ENCODE data around the gene OSBPL3. TPM values are rescaled to one million over a fixed set of nuclear protein-coding genes. Genes with fewer than 3 reads are reported as not detected.

The OSBPL3 gene
- total RNA-seq, 4 donors from 2014 or later = 8.9 to 22.6 (median 13.7) TPM

DNA sequence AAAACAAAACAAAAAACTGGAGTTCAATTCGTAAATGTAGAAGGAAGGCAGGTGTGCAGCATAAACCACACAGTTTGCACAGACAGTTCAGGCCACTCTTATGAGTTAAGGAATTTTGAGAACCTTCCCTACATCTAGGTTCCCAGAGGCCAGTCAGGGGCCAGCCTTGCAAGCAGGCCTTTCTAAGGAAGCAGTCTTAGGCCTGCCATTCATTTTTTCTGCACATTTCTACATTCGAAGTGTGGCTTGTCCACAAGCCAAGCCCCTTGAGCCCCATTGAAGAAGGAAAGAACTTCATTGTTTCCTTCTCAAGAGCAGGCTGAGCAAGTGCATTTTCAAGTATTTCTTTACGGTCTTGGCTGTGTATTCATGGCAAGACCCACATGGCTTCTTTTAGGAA lies 11.4 kb upstream of the OSBPL3 start:
- Histone ChIP-seq H3K9me3 (no peaks in the 10 kb centered on the region), H3K36me3 (no peaks in the 10 kb centered on the region), H3K27me3 (peaks cover 0 to 10% (median 0%) of the 10 kb centered on the region in 4 donors), H3K4me3 (no peak overlapping the region), H3K4me1 (no peaks in the 10 kb centered on the region), H3K27ac (no peak overlapping the region)
- no peak for TF ChIP-seq POLR2A (IDR thresholded peaks at IDR 0.05)
- TF ChIP-seq, protein P1, sequence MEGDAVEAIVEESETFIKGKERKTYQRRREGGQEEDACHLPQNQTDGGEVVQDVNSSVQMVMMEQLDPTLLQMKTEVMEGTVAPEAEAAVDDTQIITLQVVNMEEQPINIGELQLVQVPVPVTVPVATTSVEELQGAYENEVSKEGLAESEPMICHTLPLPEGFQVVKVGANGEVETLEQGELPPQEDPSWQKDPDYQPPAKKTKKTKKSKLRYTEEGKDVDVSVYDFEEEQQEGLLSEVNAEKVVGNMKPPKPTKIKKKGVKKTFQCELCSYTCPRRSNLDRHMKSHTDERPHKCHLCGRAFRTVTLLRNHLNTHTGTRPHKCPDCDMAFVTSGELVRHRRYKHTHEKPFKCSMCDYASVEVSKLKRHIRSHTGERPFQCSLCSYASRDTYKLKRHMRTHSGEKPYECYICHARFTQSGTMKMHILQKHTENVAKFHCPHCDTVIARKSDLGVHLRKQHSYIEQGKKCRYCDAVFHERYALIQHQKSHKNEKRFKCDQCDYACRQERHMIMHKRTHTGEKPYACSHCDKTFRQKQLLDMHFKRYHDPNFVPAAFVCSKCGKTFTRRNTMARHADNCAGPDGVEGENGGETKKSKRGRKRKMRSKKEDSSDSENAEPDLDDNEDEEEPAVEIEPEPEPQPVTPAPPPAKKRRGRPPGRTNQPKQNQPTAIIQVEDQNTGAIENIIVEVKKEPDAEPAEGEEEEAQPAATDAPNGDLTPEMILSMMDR (IDR thresholded peaks at IDR 0.05) = no peak
- WGBS, 2 donors = 77 to 86% methylated on average over 3 of the region's 3 CpGs
- no peak for DNase-seq
- intact Hi-C loops (cut with DNase I) = no loop called here

DNA sequence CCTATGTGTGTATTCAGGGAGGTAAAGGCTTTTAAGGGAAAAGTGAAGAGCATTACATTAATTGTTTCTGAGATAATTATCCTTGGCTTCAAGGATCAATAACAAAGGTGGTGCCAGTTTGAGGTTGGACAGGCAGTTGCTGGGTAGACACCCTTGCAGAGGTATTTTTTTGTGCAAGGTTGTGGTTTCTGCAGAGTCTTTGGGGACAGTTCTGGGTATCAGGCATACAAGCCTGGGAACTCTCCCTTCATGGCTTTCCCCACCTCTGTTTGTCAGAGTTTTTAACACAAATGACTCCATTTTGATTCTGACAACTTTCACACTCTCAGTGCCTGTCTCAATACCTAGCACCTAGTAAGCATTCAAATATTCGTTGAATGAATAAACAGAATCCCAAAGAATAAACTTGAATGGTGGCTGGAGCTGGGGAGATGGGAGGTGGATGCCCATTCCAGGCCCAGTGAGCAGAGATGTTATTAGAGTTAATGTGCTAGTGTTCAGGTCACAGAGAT lies 7.4 kb upstream of the OSBPL3 start:
- 67 to 100% methylated on average over 1 of the region's 1 CpG for WGBS, 2 donors
- Histone ChIP-seq H3K27ac (no peak overlapping the region), H3K4me1 (peaks cover 0 to 3% (median 0%) of the 10 kb centered on the region in 3 donors), H3K4me3 (no peak overlapping the region), H3K36me3 (no peaks in the 10 kb centered on the region), H3K9me3 (no peaks in the 10 kb centered on the region), H3K27me3 (peaks cover 0 to 10% (median 0%) of the 10 kb centered on the region in 4 donors)
- no peak for TF ChIP-seq POLR2A (IDR thresholded peaks at IDR 0.05)
- TF ChIP-seq, protein P1 (IDR thresholded peaks at IDR 0.05) = no peak
- intact Hi-C loops (cut with DNase I) = no loop called here
- no peak for DNase-seq

DNA sequence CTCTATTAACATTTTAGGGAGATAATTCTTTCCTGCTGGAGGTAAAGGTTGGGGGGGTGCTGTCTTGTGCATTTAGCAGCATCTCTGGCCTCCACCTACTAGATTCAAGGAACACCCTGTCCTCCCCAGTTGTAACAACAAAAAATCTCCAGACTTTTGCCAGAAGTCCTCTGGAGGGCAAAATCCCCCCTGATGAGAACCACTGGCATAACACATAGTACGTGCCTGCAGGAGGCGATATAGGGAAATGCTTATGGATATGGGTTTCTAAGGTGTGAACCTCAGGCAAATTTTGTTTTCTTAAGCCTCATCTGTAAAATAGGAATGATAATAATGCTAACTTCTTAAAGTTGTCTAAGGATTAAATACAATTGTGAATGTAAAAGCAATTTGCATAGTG lies 2.9 kb upstream of the OSBPL3 start:
- Histone ChIP-seq H3K27me3 (peaks cover 0 to 5% (median 0%) of the 10 kb centered on the region in 4 donors), H3K4me3 (no peak overlapping the region), H3K27ac (no peak overlapping the region), H3K36me3 (no peaks in the 10 kb centered on the region), H3K9me3 (no peaks in the 10 kb centered on the region), H3K4me1 (peaks cover 6 to 44% (median 12%) of the 10 kb centered on the region in 3 donors)
- intact Hi-C loops (cut with DNase I) = no loop called here
- TF ChIP-seq, protein P1 (IDR thresholded peaks at IDR 0.05) = peak in 1 of 6 experiments; percentile 24
- no peak for TF ChIP-seq POLR2A (IDR thresholded peaks at IDR 0.05)
- DNase-seq = no peak
- 93 to 100% methylated on average over 2 of the region's 2 CpGs for WGBS, 2 donors

DNA sequence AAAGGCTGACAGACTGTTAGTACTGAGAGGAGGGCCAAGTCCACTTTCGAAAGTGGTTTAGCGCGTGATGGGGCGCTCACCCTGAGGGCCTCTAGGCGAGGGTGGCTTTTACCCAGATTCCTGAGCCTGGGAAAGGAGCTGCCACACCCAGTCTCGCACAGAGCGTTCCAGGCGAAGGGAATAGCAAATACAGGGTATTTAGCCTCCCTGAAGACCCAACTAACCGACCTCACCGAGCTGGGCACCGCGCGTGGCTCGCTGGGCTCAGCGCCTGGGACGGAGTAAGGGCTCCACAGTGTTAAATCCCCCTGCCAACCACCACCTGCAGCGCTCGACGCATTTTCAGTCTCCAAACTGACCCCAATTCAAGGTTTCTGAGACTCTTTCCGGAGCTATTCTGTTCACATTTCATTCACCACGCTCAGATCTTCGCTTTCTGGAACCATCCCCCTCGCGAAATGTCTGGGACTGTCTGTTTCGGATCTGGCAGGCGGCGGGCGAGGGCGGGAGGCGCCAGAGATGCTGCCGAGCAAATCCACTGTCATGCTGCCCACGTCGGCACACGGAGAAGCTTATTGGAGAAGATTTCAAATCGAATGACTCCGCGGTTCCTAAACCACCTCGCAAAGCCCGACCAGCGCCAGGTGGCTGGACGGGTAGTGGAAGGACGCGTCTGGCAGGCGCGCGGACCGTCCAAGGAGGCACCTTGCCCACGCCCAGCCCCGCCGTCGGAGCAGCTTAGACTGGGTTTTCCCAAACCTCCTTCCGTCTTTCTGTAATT lies 1.4 kb upstream of the OSBPL3 start:
- Histone ChIP-seq H3K27ac (peak overlapping the region; percentile 92 to 93 (median 92)), H3K4me3 (peak overlapping the region; percentile 73 to 86 (median 84)), H3K9me3 (no peaks in the 10 kb centered on the region), H3K36me3 (no peaks in the 10 kb centered on the region), H3K27me3 (no peaks in the 10 kb centered on the region), H3K4me1 (peaks cover 6 to 46% (median 12%) of the 10 kb centered on the region in 3 donors)
- TF ChIP-seq, protein P1 (IDR thresholded peaks at IDR 0.05) = no peak
- no peak for TF ChIP-seq POLR2A (IDR thresholded peaks at IDR 0.05)
- intact Hi-C loops (cut with DNase I) = no loop called here
- WGBS, 2 donors = 1 to 2% methylated on average over 34 to 49 of the region's 52 CpGs
- DNase-seq = no peak

DNA sequence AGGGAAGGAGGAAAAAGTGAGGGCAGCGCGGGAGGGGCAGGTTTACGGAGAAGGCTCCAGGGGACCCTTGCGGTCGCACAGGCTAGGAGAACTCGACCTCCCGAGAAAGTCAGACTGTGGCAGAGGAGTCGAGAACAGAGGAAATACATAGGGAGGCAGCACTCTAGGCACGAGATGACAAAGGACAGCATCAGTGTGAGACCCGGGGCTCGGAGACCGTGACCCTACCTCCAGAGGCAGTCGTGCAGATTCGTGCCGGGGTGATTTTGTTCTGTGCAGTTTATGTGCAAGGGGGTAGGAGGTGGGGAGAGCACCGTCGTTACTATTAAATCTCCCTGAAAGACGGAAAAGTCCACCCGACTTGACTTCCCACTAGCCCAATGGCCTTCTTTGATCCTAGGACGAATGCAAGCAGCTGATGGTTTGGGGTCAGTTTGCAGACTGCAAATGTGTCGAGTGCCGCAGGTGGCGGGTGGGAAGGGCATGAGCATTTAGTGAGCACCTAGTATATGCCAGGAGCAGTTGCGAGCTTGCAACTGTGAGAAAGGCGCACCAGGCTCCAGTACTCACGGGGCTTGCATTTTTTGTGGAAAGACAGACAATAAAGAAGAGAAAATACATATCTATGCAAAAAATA lies 674 bp upstream of the OSBPL3 start:
- intact Hi-C loops (cut with DNase I) = no loop called here

More for the DNA sequence above, 674 bp upstream of the OSBPL3 start:
- DNase-seq = peak; percentile 22
- Histone ChIP-seq H3K27ac (peak overlapping the region; percentile 92 to 93 (median 92)), H3K4me1 (peaks cover 6 to 51% (median 12%) of the 10 kb centered on the region in 3 donors), H3K36me3 (no peaks in the 10 kb centered on the region), H3K27me3 (no peaks in the 10 kb centered on the region), H3K4me3 (peak overlapping the region; percentile 73 to 86 (median 84)), H3K9me3 (no peaks in the 10 kb centered on the region)
- 0 to 3% methylated on average over 19 to 23 of the region's 26 CpGs for WGBS, 2 donors
- TF ChIP-seq POLR2A (IDR thresholded peaks at IDR 0.05) = no peak
- TF ChIP-seq, protein P1 (IDR thresholded peaks at IDR 0.05) = peak in 2 of 6 experiments; percentile 7 to 44

All from esophagus squamous epithelium (tissue), 5 donors.